ENCODE data around the gene MRPS18A. TPM values are rescaled to one million over a fixed set of nuclear protein-coding genes. Genes with fewer than 3 reads are reported as not detected.

Gene MRPS18A
- total and polyA plus RNA-seq, 2 experiments from 2014 or later: 46.1 to 71.1 TPM

DNA sequence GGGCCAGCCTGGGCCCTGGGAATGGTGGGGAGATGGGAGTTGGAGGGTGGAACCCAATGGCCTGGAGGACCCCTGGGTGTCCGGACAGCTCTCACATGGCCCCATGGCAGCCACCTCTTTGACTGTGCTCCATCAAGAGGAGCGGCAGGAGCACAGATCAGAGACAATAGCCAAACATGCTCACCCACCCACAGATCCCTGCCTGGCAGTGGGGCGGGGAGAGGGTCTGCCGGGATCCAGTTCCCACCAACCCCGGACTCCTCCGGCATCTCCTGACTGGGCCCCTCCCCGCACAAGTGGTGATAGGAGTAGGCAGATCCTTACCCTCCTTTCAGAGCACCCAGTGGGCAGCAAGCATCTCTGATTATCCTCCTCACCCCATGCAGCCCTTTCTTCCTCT lies 31.9 kb upstream of the MRPS18A start:
- no peak overlapping the region for H3K27ac ChIP-seq
- TF ChIP-seq EZH2 (IDR thresholded peaks at IDR 0.05; ENCODE audit: borderline replicate concordance) (no peak), EZH2phosphoT487 (IDR thresholded peaks at IDR 0.05; ENCODE audit: low read depth, severe bottlenecking, unreplicated experiment) (no peak), CTCF (IDR thresholded peaks at IDR 0.05; ENCODE audit: poor library complexity) (no peak)
- no peaks in the 10 kb centered on the region for H3K27me3 ChIP-seq
- no peak for DNase-seq (ENCODE audit: low spot score)
- H3K4me3 ChIP-seq: no peak overlapping the region
- H3K9me2 ChIP-seq (replicated peaks; ENCODE audit: insufficient read depth): no peaks in the 10 kb centered on the region
- H3K4me2 ChIP-seq: no peak overlapping the region
- no peaks in the 10 kb centered on the region for H4K20me1 ChIP-seq (ENCODE audit: insufficient read depth, poor library complexity, severe bottlenecking)
- no peaks in the 10 kb centered on the region for H3K79me2 ChIP-seq
- WGBS (ENCODE audit: low lambda C conversion rate, missing lambda C conversion rate): 90% methylated on average over 7 of the region's 7 CpGs
- H2AFZ ChIP-seq: no peak overlapping the region
- peaks cover 26% of the 10 kb centered on the region for H3K4me1 ChIP-seq (ENCODE audit: insufficient read depth)
- H3K9me3 ChIP-seq (ENCODE audit: low read depth): no peaks in the 10 kb centered on the region
- no peaks in the 10 kb centered on the region for H3K36me3 ChIP-seq (replicated peaks; ENCODE audit: insufficient read depth, low read depth)

- WGBS (ENCODE audit: low lambda C conversion rate, missing lambda C conversion rate): 53% methylated on average over 13 of the region's 13 CpGs
- no peaks in the 10 kb centered on the region for H3K9me3 ChIP-seq (ENCODE audit: low read depth)
- H3K4me2 ChIP-seq: no peak overlapping the region
- no peaks in the 10 kb centered on the region for H3K9me2 ChIP-seq (replicated peaks; ENCODE audit: insufficient read depth)
- peak overlapping the region; percentile 0 for H2AFZ ChIP-seq
- no peaks in the 10 kb centered on the region for H4K20me1 ChIP-seq (ENCODE audit: insufficient read depth, poor library complexity, severe bottlenecking)
- H3K27me3 ChIP-seq: no peaks in the 10 kb centered on the region
- H3K79me2 ChIP-seq: no peaks in the 10 kb centered on the region
- TF ChIP-seq CTCF (IDR thresholded peaks at IDR 0.05; ENCODE audit: poor library complexity): no peak
- TF ChIP-seq EZH2 (IDR thresholded peaks at IDR 0.05; ENCODE audit: borderline replicate concordance): no peak
- no peak for TF ChIP-seq EZH2phosphoT487 (IDR thresholded peaks at IDR 0.05; ENCODE audit: low read depth, severe bottlenecking, unreplicated experiment)
- no peaks in the 10 kb centered on the region for H3K36me3 ChIP-seq (replicated peaks; ENCODE audit: insufficient read depth, low read depth)
- peaks cover 31% of the 10 kb centered on the region for H3K4me1 ChIP-seq (ENCODE audit: insufficient read depth)
- peak; percentile 59 for DNase-seq (ENCODE audit: low spot score)
- no peak overlapping the region for H3K4me3 ChIP-seq
- H3K27ac ChIP-seq: peak overlapping the region; percentile 84
Observed at GRCh38 chr6:43718387-43719105, 31.0 kb upstream of the MRPS18A start.

GRCh38 chr6:43717822-43718221 lies 30.2 kb upstream of the MRPS18A start:
- Histone ChIP-seq H3K4me2 (no peak overlapping the region), H3K4me3 (no peak overlapping the region), H3K79me2 (no peaks in the 10 kb centered on the region), H2AFZ (no peak overlapping the region), H3K9me3 (ENCODE audit: low read depth) (no peaks in the 10 kb centered on the region), H3K27me3 (no peaks in the 10 kb centered on the region), H4K20me1 (ENCODE audit: insufficient read depth, poor library complexity, severe bottlenecking) (no peaks in the 10 kb centered on the region), H3K36me3 (replicated peaks; ENCODE audit: insufficient read depth, low read depth) (no peaks in the 10 kb centered on the region), H3K27ac (no peak overlapping the region), H3K4me1 (ENCODE audit: insufficient read depth) (peaks cover 31% of the 10 kb centered on the region), H3K9me2 (replicated peaks; ENCODE audit: insufficient read depth) (no peaks in the 10 kb centered on the region)
- 92% methylated on average over 12 of the region's 12 CpGs for WGBS (ENCODE audit: low lambda C conversion rate, missing lambda C conversion rate)
- DNase-seq (ENCODE audit: low spot score): no peak
- no peak for TF ChIP-seq EZH2phosphoT487 (IDR thresholded peaks at IDR 0.05; ENCODE audit: low read depth, severe bottlenecking, unreplicated experiment)
- TF ChIP-seq EZH2 (IDR thresholded peaks at IDR 0.05; ENCODE audit: borderline replicate concordance): no peak
- no peak for TF ChIP-seq CTCF (IDR thresholded peaks at IDR 0.05; ENCODE audit: poor library complexity)
